Stimulated activated CD4-positive, alpha-beta T cell treated with anti-CD3 and anti-CD28 coated beads, Interleukin-4, amount 100 ng/mL, for 48 hours (primary cell): ENCODE data around the gene CBR4.

ENCODE experiments used
- DNase-seq, 2 donors: peaks; one replicate each; pipeline ENCODE4 v3.0.0-alpha.2; 2020; ENCODE audit warnings: low read depth in 2 of 2

CBR4 gene

GRCh38 chr4:169033660-169034059, 23.6 kb upstream of the CBR4 start:
- no peak for DNase-seq

- DNase-seq, result no peak
Measured at GRCh38 chr4:169032883-169033645, 23.0 kb upstream of the CBR4 start.

- DNase-seq, result no peak
Measured at GRCh38 chr4:169032194-169032593, 22.1 kb upstream of the CBR4 start.

- no peak for DNase-seq
Measured at GRCh38 chr4:169031392-169031791, 21.3 kb upstream of the CBR4 start.

GRCh38 chr4:169030562-169030982, 20.5 kb upstream of the CBR4 start:
- DNase-seq, result no peak

GRCh38 chr4:169029947-169030346, 19.9 kb upstream of the CBR4 start:
- no peak for DNase-seq

GRCh38 chr4:169027663-169028062, 17.6 kb upstream of the CBR4 start:
- no peak for DNase-seq

- no peak for DNase-seq
Measured at GRCh38 chr4:169025184-169025583, 15.1 kb upstream of the CBR4 start.

GRCh38 chr4:169024762-169025161, 14.7 kb upstream of the CBR4 start:
- DNase-seq, result no peak

- DNase-seq, result no peak
Measured at GRCh38 chr4:169018406-169018805, 8.4 kb upstream of the CBR4 start.

GRCh38 chr4:169017971-169018370, 7.9 kb upstream of the CBR4 start:
- no peak for DNase-seq

GRCh38 chr4:169015186-169015623, 5.2 kb upstream of the CBR4 start:
- no peak for DNase-seq

GRCh38 chr4:169014586-169014985, 4.5 kb upstream of the CBR4 start:
- no peak for DNase-seq

- DNase-seq, result no peak
Measured at GRCh38 chr4:169013396-169013795, 3.3 kb upstream of the CBR4 start.

- DNase-seq, result no peak
Measured at GRCh38 chr4:169012049-169012448, 2.0 kb upstream of the CBR4 start.

- peak; percentile 38 to 44 for DNase-seq
Measured at GRCh38 chr4:169009286-169010124, 550 bp downstream of the CBR4 start.

GRCh38 chr4:169005453-169006099, 4.5 kb downstream of the CBR4 start:
- DNase-seq, result no peak

- no peak for DNase-seq
Measured at GRCh38 chr4:169000315-169000714, 9.7 kb downstream of the CBR4 start.

- no peak for DNase-seq
Measured at GRCh38 chr4:168999809-169000208, 10.2 kb downstream of the CBR4 start.

- no peak for DNase-seq
Measured at GRCh38 chr4:168998596-168998995, 11.5 kb downstream of the CBR4 start.

GRCh38 chr4:168995537-168996295, 14.3 kb downstream of the CBR4 start:
- DNase-seq, result no peak

- DNase-seq, result no peak
Measured at GRCh38 chr4:168994958-168995357, 15.1 kb downstream of the CBR4 start.
